Kasumi-1 (cell line): ENCODE results near the gene AEBP2.

Experiments used
- DNase-seq, 2 experiments: peaks; one replicate each; lab custom pipeline; 2025; lab: John Stamatoyannopoulos, UW

Gene AEBP2

DNA sequence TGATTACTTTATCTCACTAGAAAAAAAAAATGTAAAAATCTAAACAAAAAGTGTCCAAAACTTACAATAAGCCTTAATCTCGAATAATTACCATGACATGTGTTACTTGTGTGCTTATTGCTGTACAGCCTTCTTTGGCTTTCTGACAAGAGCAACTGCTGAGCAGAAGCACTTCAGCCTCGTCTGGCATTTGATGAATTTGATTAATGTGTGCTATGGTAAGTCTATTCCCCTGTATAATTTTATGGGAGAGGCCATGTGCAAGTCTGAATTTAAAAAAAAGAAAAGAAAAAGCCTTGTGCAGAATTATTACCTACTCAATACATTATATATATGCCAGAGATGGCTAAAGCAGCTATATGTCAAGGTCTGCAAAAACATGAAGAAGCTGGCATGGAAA, 113.9 kb downstream of the AEBP2 start:
- DNase-seq: no peak

DNA sequence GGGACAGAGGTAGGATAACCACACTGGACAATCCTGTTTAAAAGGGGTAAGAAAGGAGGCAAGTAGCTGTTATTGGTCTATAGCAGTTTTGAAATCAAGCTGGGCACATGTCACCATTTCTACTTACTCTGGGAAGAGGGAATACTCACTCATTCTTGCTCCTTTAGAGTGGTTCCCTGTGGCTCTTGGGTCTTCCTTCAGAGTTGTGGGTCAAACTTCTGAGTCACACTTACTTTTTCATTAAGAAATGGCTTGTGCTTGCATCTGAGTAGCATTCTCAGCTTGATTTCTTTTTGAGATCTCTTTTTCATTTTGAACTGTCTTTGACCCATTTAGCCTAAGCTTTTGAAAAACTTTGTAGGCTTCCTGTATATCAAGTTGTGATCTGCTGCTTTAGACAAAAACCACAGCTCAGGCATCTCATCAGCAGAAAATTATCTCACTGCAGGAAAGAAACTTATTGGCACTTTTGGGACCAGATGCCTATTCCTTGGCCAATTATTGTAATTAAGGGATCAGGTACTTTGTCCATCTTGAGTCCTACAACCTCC, 122.2 kb downstream of the AEBP2 start:
- DNase-seq: no peak
